Central memory CD8-positive, alpha-beta T cell (primary cell): Measurements from ENCODE around the gene SYNPR.

Source experiments
- ATAC-seq: fragments of 150-1000 bp; cut with Tn5 transposase; replicated peaks from 2 replicates; pipeline ENCODE4 v1.10.0; 2022; ENCODE audit warnings: mild to moderate bottlenecking, moderate FRiP score, moderate number of reproducible peaks; ENCODE audit not compliant: poor library complexity, severe bottlenecking; ENCODE audit errors: extremely low read depth
- DNase-seq, 2 donors: peaks; one replicate each; pipeline ENCODE4 v3.0.0; 2021; ENCODE audit warnings: low spot score in 2 of 2
- H3K27ac Mint-ChIP-seq: one replicate; pipeline ENCODE4 v1.8.0; 2022; ENCODE audit warnings: low read depth, mild to moderate bottlenecking, moderate library complexity, mixed read lengths
- H3K27me3 Mint-ChIP-seq: one replicate; pipeline ENCODE4 v1.8.0; 2022; ENCODE audit warnings: mixed read lengths
- H3K36me3 Mint-ChIP-seq: one replicate; pipeline ENCODE4 v1.8.0; 2022; ENCODE audit warnings: mild to moderate bottlenecking, moderate library complexity, mixed read lengths; ENCODE audit not compliant: insufficient read depth
- H3K4me1 Mint-ChIP-seq: one replicate; pipeline ENCODE4 v1.8.0; 2022; ENCODE audit warnings: mixed read lengths
- H3K4me3 Mint-ChIP-seq: one replicate; pipeline ENCODE4 v1.8.0; 2022; ENCODE audit warnings: mild to moderate bottlenecking, moderate library complexity, mixed read lengths
- H3K9me3 Mint-ChIP-seq: one replicate; pipeline ENCODE4 v1.8.0; 2022; ENCODE audit warnings: mixed read lengths

The SYNPR gene

GRCh38 chr3:63467392-63467791 lies 189.3 kb downstream of the SYNPR start:
- Mint-ChIP-seq H3K27me3 (no peaks in the 10 kb centered on the region), H3K4me1 (no peaks in the 10 kb centered on the region), H3K27ac (no peak overlapping the region), H3K4me3 (no peak overlapping the region), H3K36me3 (no peaks in the 10 kb centered on the region), H3K9me3 (peaks cover 12% of the 10 kb centered on the region)
- ATAC-seq = no peak
- no peak for DNase-seq

- no peaks in the 10 kb centered on the region for H3K4me1 Mint-ChIP-seq
- no peak overlapping the region for H3K27ac Mint-ChIP-seq
- H3K9me3 Mint-ChIP-seq = peaks cover 10% of the 10 kb centered on the region
- DNase-seq (no peak), ATAC-seq (no peak)
- H3K36me3 Mint-ChIP-seq = no peaks in the 10 kb centered on the region
- no peaks in the 10 kb centered on the region for H3K27me3 Mint-ChIP-seq
- H3K4me3 Mint-ChIP-seq = no peak overlapping the region
Observed at GRCh38 chr3:63470745-63471144, 192.6 kb downstream of the SYNPR start.

- no peak for ATAC-seq
- no peaks in the 10 kb centered on the region for H3K4me1 Mint-ChIP-seq
- no peak overlapping the region for H3K4me3 Mint-ChIP-seq
- no peaks in the 10 kb centered on the region for H3K36me3 Mint-ChIP-seq
- no peaks in the 10 kb centered on the region for H3K27me3 Mint-ChIP-seq
- H3K9me3 Mint-ChIP-seq = peaks cover 4% of the 10 kb centered on the region
- no peak for DNase-seq
- no peak overlapping the region for H3K27ac Mint-ChIP-seq
Observed at GRCh38 chr3:63471781-63472180, 193.7 kb downstream of the SYNPR start.

GRCh38 chr3:63473641-63474166 lies 195.6 kb downstream of the SYNPR start:
- Mint-ChIP-seq H3K36me3 (no peaks in the 10 kb centered on the region), H3K27me3 (no peaks in the 10 kb centered on the region), H3K4me1 (no peaks in the 10 kb centered on the region), H3K27ac (no peak overlapping the region), H3K9me3 (peaks cover 4% of the 10 kb centered on the region), H3K4me3 (no peak overlapping the region)
- ATAC-seq = no peak
- DNase-seq = no peak

- DNase-seq = no peak
- no peak for ATAC-seq
- Mint-ChIP-seq H3K36me3 (no peaks in the 10 kb centered on the region), H3K9me3 (peaks cover 6% of the 10 kb centered on the region), H3K4me1 (no peaks in the 10 kb centered on the region), H3K27ac (no peak overlapping the region), H3K27me3 (no peaks in the 10 kb centered on the region), H3K4me3 (no peak overlapping the region)
Observed at GRCh38 chr3:63474828-63475518, 196.9 kb downstream of the SYNPR start.

- no peaks in the 10 kb centered on the region for H3K27me3 Mint-ChIP-seq
- H3K9me3 Mint-ChIP-seq = peaks cover 10% of the 10 kb centered on the region
- ATAC-seq = no peak
- no peak overlapping the region for H3K4me3 Mint-ChIP-seq
- DNase-seq = no peak
- H3K4me1 Mint-ChIP-seq = no peaks in the 10 kb centered on the region
- H3K36me3 Mint-ChIP-seq = no peaks in the 10 kb centered on the region
- H3K27ac Mint-ChIP-seq = no peak overlapping the region
Observed at GRCh38 chr3:63477494-63478129, 199.5 kb downstream of the SYNPR start.

- Mint-ChIP-seq H3K27ac (no peak overlapping the region), H3K27me3 (no peaks in the 10 kb centered on the region), H3K4me1 (no peaks in the 10 kb centered on the region), H3K36me3 (no peaks in the 10 kb centered on the region), H3K4me3 (no peak overlapping the region), H3K9me3 (peaks cover 10% of the 10 kb centered on the region)
- no peak for ATAC-seq
- no peak for DNase-seq
Observed at GRCh38 chr3:63478990-63479660, 201.0 kb downstream of the SYNPR start.

GRCh38 chr3:63479661-63480035 lies 201.5 kb downstream of the SYNPR start:
- Mint-ChIP-seq H3K4me1 (no peaks in the 10 kb centered on the region), H3K36me3 (no peaks in the 10 kb centered on the region), H3K9me3 (peaks cover 10% of the 10 kb centered on the region), H3K27ac (no peak overlapping the region), H3K4me3 (no peak overlapping the region), H3K27me3 (no peaks in the 10 kb centered on the region)
- ATAC-seq (no peak), DNase-seq (no peak)

- Mint-ChIP-seq H3K27me3 (no peaks in the 10 kb centered on the region), H3K4me1 (no peaks in the 10 kb centered on the region), H3K9me3 (peaks cover 10% of the 10 kb centered on the region), H3K4me3 (no peak overlapping the region), H3K27ac (no peak overlapping the region), H3K36me3 (no peaks in the 10 kb centered on the region)
- no peak for ATAC-seq
- no peak for DNase-seq
Observed at GRCh38 chr3:63481627-63482026, 203.5 kb downstream of the SYNPR start.

- Mint-ChIP-seq H3K36me3 (no peaks in the 10 kb centered on the region), H3K4me3 (no peak overlapping the region), H3K9me3 (peaks cover 10% of the 10 kb centered on the region), H3K4me1 (no peaks in the 10 kb centered on the region), H3K27ac (no peak overlapping the region), H3K27me3 (no peaks in the 10 kb centered on the region)
- DNase-seq (no peak), ATAC-seq (no peak)
Observed at GRCh38 chr3:63482341-63482740, 204.2 kb downstream of the SYNPR start.

- no peaks in the 10 kb centered on the region for H3K27me3 Mint-ChIP-seq
- no peaks in the 10 kb centered on the region for H3K4me1 Mint-ChIP-seq
- ATAC-seq (no peak), DNase-seq (no peak)
- H3K27ac Mint-ChIP-seq = no peak overlapping the region
- peaks cover 17% of the 10 kb centered on the region for H3K9me3 Mint-ChIP-seq
- H3K36me3 Mint-ChIP-seq = no peaks in the 10 kb centered on the region
- no peak overlapping the region for H3K4me3 Mint-ChIP-seq
Observed at GRCh38 chr3:63492464-63492863, 214.4 kb downstream of the SYNPR start.

GRCh38 chr3:63493101-63493500 lies 215.0 kb downstream of the SYNPR start:
- ATAC-seq (no peak), DNase-seq (no peak)
- Mint-ChIP-seq H3K27me3 (no peaks in the 10 kb centered on the region), H3K9me3 (peaks cover 18% of the 10 kb centered on the region), H3K4me3 (no peak overlapping the region), H3K27ac (no peak overlapping the region), H3K36me3 (no peaks in the 10 kb centered on the region), H3K4me1 (no peaks in the 10 kb centered on the region)

GRCh38 chr3:63494646-63495045 lies 216.5 kb downstream of the SYNPR start:
- Mint-ChIP-seq H3K36me3 (no peaks in the 10 kb centered on the region), H3K27me3 (no peaks in the 10 kb centered on the region), H3K4me3 (no peak overlapping the region), H3K27ac (no peak overlapping the region), H3K4me1 (no peaks in the 10 kb centered on the region), H3K9me3 (peaks cover 16% of the 10 kb centered on the region)
- DNase-seq = no peak
- no peak for ATAC-seq
